B cell (primary cell): ENCODE results near the gene SLC1A2.

Source experiments
- CTCF ChIP-seq: fragments of 200-600 bp; IDR thresholded peaks from one replicate; pipeline ENCODE4 v1.8.0; 2022; ENCODE audit warnings: antibody characterized with exemption, mild to moderate bottlenecking
- EZH2 ChIP-seq: IDR thresholded peaks from 2 replicates; pipeline ENCODE4 v1.6.1; 2012; ENCODE audit warnings: borderline replicate concordance, low read depth, mild to moderate bottlenecking, moderate library complexity, low read length; ENCODE audit not compliant: insufficient read depth, poor library complexity, severe bottlenecking

- no peak for TF ChIP-seq CTCF
- TF ChIP-seq EZH2 = no peak
Measured at GRCh38 chr11:35373284-35373933, 45.9 kb downstream of the SLC1A2 start.
